Measurements from ENCODE around the gene HEATR5A.
A peak's percentile ranks its signal among the peaks of the same experiment; 100 is the strongest.
"Not testable (repeated sequence)": the region's sequence is repeated elsewhere in the genome, so short reads cannot be mapped to it uniquely, and the experiment has no call there.

HEATR5A gene

GRCh38 chr14:31255918-31256317 is 164.4 kb downstream of the HEATR5A start:
- not testable (repeated sequence) for H3K9me3 Mint-ChIP-seq, DNase-seq, H3K27ac Mint-ChIP-seq, ATAC-seq, H3K27me3 Mint-ChIP-seq, H3K4me1 Mint-ChIP-seq, H3K4me3 Mint-ChIP-seq

GRCh38 chr14:31255286-31255685 is 165.1 kb downstream of the HEATR5A start:
- no peak for ATAC-seq
- Mint-ChIP-seq H3K9me3 (no peaks in the 10 kb centered on the region), H3K27me3 (no peaks in the 10 kb centered on the region)

GRCh38 chr14:31253746-31254471 is 166.4 kb downstream of the HEATR5A start:
- DNase-seq (no peak), ATAC-seq (no peak)
- H3K4me3 Mint-ChIP-seq: no peak overlapping the region

More at GRCh38 chr14:31255286-31255685, 165.1 kb downstream of the HEATR5A start:
- Mint-ChIP-seq H3K4me3 (no peak overlapping the region), H3K27ac (no peak overlapping the region), H3K4me1 (no peaks in the 10 kb centered on the region)
- no peak for DNase-seq

DNA sequence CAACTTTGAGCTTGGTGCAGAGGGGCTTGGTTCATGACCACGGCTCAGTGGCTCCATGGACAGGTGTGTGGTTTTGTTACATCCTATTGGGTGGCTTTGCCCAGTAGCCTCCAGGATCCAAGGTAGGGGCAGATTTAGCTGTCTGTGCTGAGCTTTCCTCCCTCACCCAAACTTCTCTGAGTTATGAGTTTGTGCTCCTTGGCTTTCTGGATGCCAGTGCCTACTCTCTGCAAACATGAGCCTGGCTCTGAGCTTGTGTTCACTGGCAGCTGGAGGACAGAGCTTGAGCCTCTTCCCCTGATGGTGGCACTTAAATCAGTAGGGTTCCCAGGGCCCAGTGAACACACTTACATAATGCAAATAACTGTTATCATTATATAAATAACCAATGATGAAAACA is 167.5 kb downstream of the HEATR5A start:
- no peaks in the 10 kb centered on the region for H3K9me3 Mint-ChIP-seq
- H3K27ac Mint-ChIP-seq: no peak overlapping the region
- ATAC-seq: no peak
- H3K4me1 Mint-ChIP-seq: no peaks in the 10 kb centered on the region
- no peaks in the 10 kb centered on the region for H3K27me3 Mint-ChIP-seq
- no peak overlapping the region for H3K4me3 Mint-ChIP-seq
- no peak for DNase-seq

More at GRCh38 chr14:31253746-31254471, 166.4 kb downstream of the HEATR5A start:
- no peaks in the 10 kb centered on the region for H3K4me1 Mint-ChIP-seq
- H3K9me3 Mint-ChIP-seq: no peaks in the 10 kb centered on the region
- H3K27me3 Mint-ChIP-seq: no peaks in the 10 kb centered on the region
- H3K27ac Mint-ChIP-seq: no peak overlapping the region

DNA sequence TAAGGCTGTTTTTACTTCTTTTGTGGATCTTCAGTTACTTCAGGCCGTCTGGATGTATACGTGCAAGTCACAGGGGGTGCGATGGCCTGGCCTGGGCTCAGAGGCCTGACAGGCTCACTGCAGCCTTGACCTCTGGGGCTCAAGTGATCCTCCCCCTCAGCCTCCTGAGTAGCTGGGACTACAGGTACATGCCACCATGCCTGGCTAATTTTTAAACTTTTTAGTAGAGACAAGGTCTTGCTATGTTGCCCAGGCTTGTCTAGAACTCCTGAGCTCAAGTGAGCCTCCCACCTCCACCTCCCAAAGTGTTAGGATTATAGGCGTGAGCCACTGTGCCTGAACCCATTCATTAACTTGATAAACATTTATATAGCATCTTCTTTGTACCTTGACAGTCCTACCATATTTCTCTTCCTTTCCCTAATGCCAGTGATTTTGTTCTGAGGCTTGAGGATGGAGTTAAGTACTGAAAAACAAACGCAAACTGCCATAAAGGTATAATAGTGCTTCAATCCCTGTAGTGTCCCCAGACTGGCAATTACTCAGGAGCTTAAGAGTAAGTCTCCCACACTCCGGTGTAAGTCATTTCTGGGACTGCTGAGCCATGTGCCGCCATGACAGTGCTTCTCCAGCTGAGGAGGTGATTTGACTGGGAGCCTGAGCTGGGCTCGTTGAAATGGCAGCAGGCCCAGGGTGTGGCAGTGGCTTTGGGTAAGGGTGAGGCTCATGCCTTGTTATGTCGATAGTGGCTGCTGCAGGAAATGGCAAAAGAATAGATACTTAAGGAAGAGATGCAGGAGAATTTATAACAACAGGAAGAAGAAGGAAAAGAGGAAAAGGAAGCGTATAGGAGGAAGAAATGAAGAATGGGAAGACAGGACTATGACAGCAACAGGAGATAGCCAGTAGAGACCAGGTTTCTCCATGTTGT is 169.1 kb downstream of the HEATR5A start:
- Mint-ChIP-seq H3K4me3 (no peak overlapping the region), H3K4me1 (no peaks in the 10 kb centered on the region), H3K9me3 (no peaks in the 10 kb centered on the region), H3K27me3 (no peaks in the 10 kb centered on the region), H3K27ac (peak overlapping the region in 1 of 2 donors; percentile 33)
- DNase-seq: no peak
- no peak for ATAC-seq

DNA sequence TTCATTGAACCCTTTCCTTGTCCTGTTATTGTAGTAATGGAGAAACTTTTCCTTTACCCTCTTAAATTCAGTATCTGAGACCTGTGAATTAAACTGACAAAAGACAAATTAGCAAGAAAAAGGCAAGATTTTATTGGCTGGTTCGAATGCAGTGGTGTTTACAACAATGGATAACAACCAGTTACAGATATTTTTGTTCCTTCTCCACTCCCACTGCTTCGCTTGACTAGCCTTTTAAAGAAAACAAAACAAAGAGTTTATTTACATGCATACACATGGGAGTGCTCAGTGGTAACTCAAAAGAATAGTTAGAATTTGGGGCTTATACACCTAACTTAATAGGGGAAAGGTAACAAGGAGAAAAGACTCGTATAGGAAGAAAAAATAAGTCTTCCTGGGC is 175.7 kb downstream of the HEATR5A start:
- Mint-ChIP-seq H3K4me3 (no peak overlapping the region), H3K27me3 (no peaks in the 10 kb centered on the region), H3K27ac (no peak overlapping the region), H3K4me1 (peaks cover 20% of the 10 kb centered on the region), H3K9me3 (no peaks in the 10 kb centered on the region)
- ATAC-seq (no peak), DNase-seq (no peak)

DNA sequence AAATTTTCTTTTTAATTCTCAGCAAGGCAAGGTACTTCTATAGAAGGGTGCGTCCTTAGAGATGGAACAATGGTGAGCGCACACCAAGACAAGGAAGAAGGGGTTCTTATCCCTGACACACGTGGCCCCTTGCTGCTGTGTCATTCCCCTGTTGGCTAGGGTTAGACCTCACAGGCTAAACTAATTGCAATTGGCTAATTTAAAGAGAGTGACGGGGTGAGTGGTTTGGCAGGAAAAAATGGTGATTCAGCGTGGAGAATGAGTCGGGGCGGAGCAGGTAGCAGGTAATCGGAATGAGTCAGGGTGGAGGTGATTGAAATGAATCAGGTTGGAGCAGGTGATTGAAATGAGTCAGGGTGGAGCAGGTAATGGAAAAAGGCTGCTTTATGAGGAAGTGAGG is 176.5 kb downstream of the HEATR5A start:
- no peak for ATAC-seq
- Mint-ChIP-seq H3K9me3 (no peaks in the 10 kb centered on the region), H3K4me3 (no peak overlapping the region), H3K4me1 (peaks cover 25% of the 10 kb centered on the region), H3K27me3 (no peaks in the 10 kb centered on the region), H3K27ac (peak overlapping the region in 1 of 2 donors; percentile 54)
- DNase-seq: peak in 1 of 2 donors; percentile 13

- not testable (repeated sequence) for ATAC-seq, DNase-seq, H3K27me3 Mint-ChIP-seq, H3K27ac Mint-ChIP-seq, H3K4me3 Mint-ChIP-seq, H3K9me3 Mint-ChIP-seq
- peaks cover 25% of the 10 kb centered on the region for H3K4me1 Mint-ChIP-seq
Observed at GRCh38 chr14:31242161-31242940, 178.0 kb downstream of the HEATR5A start.

Measured in stimulated activated naive CD8-positive, alpha-beta T cell treated with anti-CD3 and anti-CD28 coated beads, Interleukin-15, amount 100 ng/mL, for 72 hours (primary cell).